ENCODE results near the gene GAD2. TPM values are rescaled to one million over a fixed set of nuclear protein-coding genes. Genes with fewer than 3 reads are reported as not detected.

Gene GAD2
- total and polyA plus RNA-seq, 2 experiments from 2014 or later: 0.56 to 0.86 TPM

DNA sequence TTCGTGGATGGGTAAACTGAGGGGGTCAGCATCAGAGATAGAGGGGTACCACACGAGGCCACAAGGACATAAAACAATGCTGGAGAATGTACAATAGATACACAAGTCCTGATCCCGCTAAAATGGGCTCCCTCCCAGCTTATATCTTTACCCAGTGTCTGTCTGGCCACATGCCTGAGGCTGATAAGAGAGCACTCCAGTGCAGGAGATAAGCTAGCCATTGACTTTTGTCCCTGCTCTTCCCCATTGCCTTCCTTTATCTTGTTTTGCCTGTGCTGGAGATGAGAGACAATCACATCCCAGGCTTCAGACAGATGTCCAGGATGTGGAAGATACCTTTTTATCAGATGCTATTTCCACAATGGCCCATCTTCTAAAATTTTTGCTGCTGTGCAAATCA is 6.0 kb downstream of the GAD2 start:
- Histone ChIP-seq H3K79me2 (replicated peaks; ENCODE audit: insufficient read depth) (no peaks in the 10 kb centered on the region), H3K9me2 (ENCODE audit: insufficient read depth) (no peaks in the 10 kb centered on the region), H3K27me3 (ENCODE audit: insufficient read depth) (peaks cover 48% of the 10 kb centered on the region), H3K36me3 (ENCODE audit: insufficient read depth) (no peaks in the 10 kb centered on the region), H4K20me1 (replicated peaks; ENCODE audit: insufficient read depth) (no peaks in the 10 kb centered on the region), H3K4me2 (no peak overlapping the region), H3F3A (replicated peaks; ENCODE audit: low read depth) (peaks cover 4% of the 10 kb centered on the region; the same call in 1 of the 2 replicates), H3K4me1 (ENCODE audit: insufficient read depth) (peaks cover 33% of the 10 kb centered on the region), H3K27ac (ENCODE audit: low read depth) (no peak overlapping the region), H2AFZ (no peak overlapping the region), H3K4me3 (no peak overlapping the region)
- TF ChIP-seq, protein P1, sequence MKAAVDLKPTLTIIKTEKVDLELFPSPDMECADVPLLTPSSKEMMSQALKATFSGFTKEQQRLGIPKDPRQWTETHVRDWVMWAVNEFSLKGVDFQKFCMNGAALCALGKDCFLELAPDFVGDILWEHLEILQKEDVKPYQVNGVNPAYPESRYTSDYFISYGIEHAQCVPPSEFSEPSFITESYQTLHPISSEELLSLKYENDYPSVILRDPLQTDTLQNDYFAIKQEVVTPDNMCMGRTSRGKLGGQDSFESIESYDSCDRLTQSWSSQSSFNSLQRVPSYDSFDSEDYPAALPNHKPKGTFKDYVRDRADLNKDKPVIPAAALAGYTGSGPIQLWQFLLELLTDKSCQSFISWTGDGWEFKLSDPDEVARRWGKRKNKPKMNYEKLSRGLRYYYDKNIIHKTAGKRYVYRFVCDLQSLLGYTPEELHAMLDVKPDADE (IDR thresholded peaks at IDR 0.05): no peak
- TF ChIP-seq EZH2 (IDR thresholded peaks at IDR 0.05; ENCODE audit: low read depth, unreplicated experiment): no peak
- H3K4me1 Mint-ChIP-seq: peaks cover 32% of the 10 kb centered on the region
- no peaks in the 10 kb centered on the region for H3K36me3 Mint-ChIP-seq (ENCODE audit: low read depth)
- peaks cover 34% of the 10 kb centered on the region for H3K27me3 Mint-ChIP-seq (ENCODE audit: insufficient read depth, low read depth, poor library complexity)
- H3K4me3 Mint-ChIP-seq: no peak overlapping the region
- no peak overlapping the region for H3K27ac Mint-ChIP-seq
- DNase-seq (ENCODE audit: low spot score) (no peak), ATAC-seq (no peak)
- no peaks in the 10 kb centered on the region for H3K9me3 Mint-ChIP-seq

DNA sequence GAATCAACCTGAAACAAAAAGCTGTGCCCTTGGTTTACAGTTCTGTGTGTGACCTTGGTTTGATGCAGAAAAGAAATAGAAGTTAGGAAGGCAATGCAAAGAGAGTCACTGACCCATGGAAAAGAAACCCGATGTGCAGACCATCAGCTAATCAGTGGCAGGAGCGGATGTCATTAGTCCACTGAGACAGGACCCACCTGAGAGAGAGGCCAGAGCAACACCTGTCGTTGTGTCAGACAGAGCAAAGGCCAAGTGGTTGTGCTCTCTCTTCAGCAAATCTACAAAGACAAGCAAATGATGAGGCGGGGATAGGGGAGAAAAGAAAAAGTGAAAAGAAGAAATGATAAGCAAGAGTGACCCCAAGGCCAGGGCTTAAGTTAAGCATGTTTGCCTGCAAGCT is 8.7 kb downstream of the GAD2 start:
- Mint-ChIP-seq H3K27ac (no peak overlapping the region), H3K4me1 (peaks cover 14% of the 10 kb centered on the region), H3K9me3 (no peaks in the 10 kb centered on the region), H3K36me3 (ENCODE audit: low read depth) (no peaks in the 10 kb centered on the region), H3K27me3 (ENCODE audit: insufficient read depth, low read depth, poor library complexity) (peaks cover 8% of the 10 kb centered on the region), H3K4me3 (no peak overlapping the region)
- Histone ChIP-seq H4K20me1 (replicated peaks; ENCODE audit: insufficient read depth) (no peaks in the 10 kb centered on the region), H3K79me2 (replicated peaks; ENCODE audit: insufficient read depth) (no peaks in the 10 kb centered on the region), H3K27me3 (ENCODE audit: insufficient read depth) (peaks cover 20% of the 10 kb centered on the region), H3K4me2 (no peak overlapping the region), H3K27ac (ENCODE audit: low read depth) (no peak overlapping the region), H3K36me3 (ENCODE audit: insufficient read depth) (no peaks in the 10 kb centered on the region), H3K9me2 (ENCODE audit: insufficient read depth) (no peaks in the 10 kb centered on the region), H3K4me1 (ENCODE audit: insufficient read depth) (peaks cover 13% of the 10 kb centered on the region), H3F3A (replicated peaks; ENCODE audit: low read depth) (0 out of 2 replicates have a peak, but pooled peaks cover 4% of the 10 kb centered on the region), H2AFZ (0 out of 2 replicates have a peak overlapping the region, but pooled peaks have one; percentile 11), H3K4me3 (no peak overlapping the region)
- ATAC-seq: no peak
- no peak for DNase-seq (ENCODE audit: low spot score)
- TF ChIP-seq, protein P1 (IDR thresholded peaks at IDR 0.05): no peak
- TF ChIP-seq CREB1 (CRISPR knock-in tag; IDR thresholded peaks at IDR 0.05; ENCODE audit: low read depth): no peak
- TF ChIP-seq ZNF114 (CRISPR knock-in tag; IDR thresholded peaks at IDR 0.05): no peak
- TF ChIP-seq STAT1 (IDR thresholded peaks at IDR 0.05; ENCODE audit: unreplicated experiment): no peak
- TF ChIP-seq, protein P2, sequence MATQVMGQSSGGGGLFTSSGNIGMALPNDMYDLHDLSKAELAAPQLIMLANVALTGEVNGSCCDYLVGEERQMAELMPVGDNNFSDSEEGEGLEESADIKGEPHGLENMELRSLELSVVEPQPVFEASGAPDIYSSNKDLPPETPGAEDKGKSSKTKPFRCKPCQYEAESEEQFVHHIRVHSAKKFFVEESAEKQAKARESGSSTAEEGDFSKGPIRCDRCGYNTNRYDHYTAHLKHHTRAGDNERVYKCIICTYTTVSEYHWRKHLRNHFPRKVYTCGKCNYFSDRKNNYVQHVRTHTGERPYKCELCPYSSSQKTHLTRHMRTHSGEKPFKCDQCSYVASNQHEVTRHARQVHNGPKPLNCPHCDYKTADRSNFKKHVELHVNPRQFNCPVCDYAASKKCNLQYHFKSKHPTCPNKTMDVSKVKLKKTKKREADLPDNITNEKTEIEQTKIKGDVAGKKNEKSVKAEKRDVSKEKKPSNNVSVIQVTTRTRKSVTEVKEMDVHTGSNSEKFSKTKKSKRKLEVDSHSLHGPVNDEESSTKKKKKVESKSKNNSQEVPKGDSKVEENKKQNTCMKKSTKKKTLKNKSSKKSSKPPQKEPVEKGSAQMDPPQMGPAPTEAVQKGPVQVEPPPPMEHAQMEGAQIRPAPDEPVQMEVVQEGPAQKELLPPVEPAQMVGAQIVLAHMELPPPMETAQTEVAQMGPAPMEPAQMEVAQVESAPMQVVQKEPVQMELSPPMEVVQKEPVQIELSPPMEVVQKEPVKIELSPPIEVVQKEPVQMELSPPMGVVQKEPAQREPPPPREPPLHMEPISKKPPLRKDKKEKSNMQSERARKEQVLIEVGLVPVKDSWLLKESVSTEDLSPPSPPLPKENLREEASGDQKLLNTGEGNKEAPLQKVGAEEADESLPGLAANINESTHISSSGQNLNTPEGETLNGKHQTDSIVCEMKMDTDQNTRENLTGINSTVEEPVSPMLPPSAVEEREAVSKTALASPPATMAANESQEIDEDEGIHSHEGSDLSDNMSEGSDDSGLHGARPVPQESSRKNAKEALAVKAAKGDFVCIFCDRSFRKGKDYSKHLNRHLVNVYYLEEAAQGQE (IDR thresholded peaks at IDR 0.05; ENCODE audit: unreplicated experiment): no peak
- TF ChIP-seq POLR2AphosphoS5 (IDR thresholded peaks at IDR 0.05; ENCODE audit: low read depth): no peak
- no peak for TF ChIP-seq ZNF331 (CRISPR knock-in tag; IDR thresholded peaks at IDR 0.05; ENCODE audit: low read depth)
- TF ChIP-seq JUNB (IDR thresholded peaks at IDR 0.05; ENCODE audit: unreplicated experiment): no peak
- TF ChIP-seq NANOG (IDR thresholded peaks at IDR 0.05; ENCODE audit: borderline replicate concordance): no peak
- no peak for TF ChIP-seq EZH2 (IDR thresholded peaks at IDR 0.05; ENCODE audit: low read depth, unreplicated experiment)
- TF ChIP-seq, protein P3, sequence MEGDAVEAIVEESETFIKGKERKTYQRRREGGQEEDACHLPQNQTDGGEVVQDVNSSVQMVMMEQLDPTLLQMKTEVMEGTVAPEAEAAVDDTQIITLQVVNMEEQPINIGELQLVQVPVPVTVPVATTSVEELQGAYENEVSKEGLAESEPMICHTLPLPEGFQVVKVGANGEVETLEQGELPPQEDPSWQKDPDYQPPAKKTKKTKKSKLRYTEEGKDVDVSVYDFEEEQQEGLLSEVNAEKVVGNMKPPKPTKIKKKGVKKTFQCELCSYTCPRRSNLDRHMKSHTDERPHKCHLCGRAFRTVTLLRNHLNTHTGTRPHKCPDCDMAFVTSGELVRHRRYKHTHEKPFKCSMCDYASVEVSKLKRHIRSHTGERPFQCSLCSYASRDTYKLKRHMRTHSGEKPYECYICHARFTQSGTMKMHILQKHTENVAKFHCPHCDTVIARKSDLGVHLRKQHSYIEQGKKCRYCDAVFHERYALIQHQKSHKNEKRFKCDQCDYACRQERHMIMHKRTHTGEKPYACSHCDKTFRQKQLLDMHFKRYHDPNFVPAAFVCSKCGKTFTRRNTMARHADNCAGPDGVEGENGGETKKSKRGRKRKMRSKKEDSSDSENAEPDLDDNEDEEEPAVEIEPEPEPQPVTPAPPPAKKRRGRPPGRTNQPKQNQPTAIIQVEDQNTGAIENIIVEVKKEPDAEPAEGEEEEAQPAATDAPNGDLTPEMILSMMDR (conservative IDR thresholded peaks at IDR 0.05; ENCODE audit: low read depth in 2 of 2): no peak
- TF ChIP-seq EZH2phosphoT487 (IDR thresholded peaks at IDR 0.05; ENCODE audit: unreplicated experiment): no peak

All from GM23338 (cell line).